ENCODE measurements around the gene CDX1. TPM values are rescaled to one million over a fixed set of nuclear protein-coding genes. Genes with fewer than 3 reads are reported as not detected.

Gene CDX1
- polyA plus RNA-seq, 3 donors = 0.69 to 1.0 (median 0.75) TPM

DNA sequence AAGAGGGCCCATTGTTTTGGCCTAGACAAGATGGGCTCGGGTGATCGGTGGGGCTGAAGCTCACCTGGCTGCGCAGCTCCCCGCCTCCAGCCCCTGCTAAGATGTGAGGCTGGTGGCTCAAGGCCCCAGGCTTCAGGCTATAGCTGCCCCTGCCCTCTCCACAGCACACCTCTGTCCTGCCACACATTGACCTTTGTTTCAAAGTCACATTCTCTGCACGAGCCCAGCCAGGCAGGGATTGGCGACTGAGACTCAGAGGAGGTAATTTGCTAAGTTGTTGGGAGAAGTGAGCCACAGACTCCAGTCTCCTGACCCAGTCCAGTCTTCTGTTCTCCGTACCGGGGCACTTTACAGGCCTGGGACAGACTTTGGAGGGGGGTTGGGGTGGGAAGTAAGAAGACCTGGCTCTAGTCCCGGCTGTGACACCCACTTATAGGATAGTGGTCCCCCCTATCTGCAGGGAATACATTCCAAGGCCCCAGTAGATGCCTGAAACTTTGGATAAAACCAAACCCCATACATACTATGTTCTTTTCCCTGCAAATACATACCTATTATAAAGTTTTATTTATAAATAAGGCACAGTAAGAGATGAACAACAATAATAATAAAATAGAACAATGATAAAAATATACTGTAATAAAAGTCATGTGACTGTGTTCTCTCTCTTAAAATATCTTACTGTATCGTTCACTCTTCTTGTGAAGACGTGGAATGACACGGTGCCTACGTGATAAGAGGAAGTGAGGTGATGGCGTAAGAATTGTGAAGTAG lies 24.2 kb upstream of the CDX1 start:
- no peak for DNase-seq (ENCODE audit: extremely low read depth in 1 of 11, low read depth in 9 of 11, low spot score in 4 of 11)

DNA sequence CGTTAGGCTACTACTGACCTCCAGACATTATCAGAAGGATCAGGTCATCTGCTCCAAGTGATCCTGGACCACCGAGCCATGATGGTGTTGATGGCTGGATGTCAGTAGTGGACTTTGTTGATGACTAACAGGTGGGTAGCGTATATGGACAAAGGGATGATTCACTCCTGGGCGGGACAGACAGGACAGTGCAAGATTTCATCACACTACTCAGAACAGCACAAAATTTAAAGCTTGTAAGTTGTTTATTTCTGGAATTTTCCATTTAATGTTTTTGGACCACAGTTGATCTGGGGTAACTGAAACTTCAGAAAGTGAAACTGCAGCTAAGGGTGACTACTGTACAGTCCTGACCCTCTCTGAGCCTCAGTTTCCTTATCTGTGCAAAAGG lies 23.6 kb upstream of the CDX1 start:
- no peak for DNase-seq (ENCODE audit: extremely low read depth in 1 of 11, low read depth in 9 of 11, low spot score in 4 of 11)

DNA sequence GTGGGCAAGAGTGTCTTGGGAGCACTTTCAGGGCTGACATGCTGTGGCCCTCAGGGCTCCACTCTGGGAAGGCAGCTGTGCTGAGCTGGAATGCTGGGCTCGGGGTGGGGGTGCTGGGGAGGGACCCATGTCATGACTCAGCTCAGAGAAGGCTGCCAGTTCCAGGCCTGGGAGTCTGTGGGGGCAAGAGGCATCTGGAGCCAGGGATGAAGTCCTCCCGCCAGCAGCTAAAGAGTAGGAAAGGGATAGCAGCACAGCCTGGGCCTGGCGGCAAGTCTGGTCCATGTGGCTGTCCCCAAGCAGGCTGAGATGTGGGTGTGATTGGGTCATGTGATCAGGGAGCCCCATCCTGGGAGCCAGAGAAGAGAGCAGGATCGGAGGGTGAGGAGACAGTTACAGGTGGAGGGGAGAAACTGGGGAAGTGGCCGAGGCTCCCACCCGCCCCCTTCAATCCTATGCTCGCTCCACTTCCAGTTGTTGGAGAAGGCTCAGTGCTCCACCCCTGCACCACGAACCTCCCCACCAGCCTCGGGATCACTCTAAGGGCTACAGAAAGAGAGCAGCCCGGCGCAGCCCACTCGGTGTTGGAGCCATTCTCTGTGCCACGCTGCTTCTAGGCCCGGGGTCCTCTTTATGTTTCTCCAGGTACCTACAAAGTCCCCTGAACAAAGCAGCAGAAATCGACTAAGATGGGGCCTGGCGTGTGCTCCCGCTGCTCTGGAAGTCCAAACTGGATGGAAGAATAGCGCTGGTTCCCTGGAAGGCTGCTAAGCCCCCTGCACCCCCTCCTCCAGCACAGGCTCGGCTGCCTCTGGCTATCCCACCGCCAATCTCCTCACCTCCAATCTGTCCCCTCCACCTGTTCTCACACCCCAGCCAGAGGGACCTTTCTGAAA lies 23.0 kb upstream of the CDX1 start:
- no peak for DNase-seq (ENCODE audit: extremely low read depth in 1 of 11, low read depth in 9 of 11, low spot score in 4 of 11)

DNA sequence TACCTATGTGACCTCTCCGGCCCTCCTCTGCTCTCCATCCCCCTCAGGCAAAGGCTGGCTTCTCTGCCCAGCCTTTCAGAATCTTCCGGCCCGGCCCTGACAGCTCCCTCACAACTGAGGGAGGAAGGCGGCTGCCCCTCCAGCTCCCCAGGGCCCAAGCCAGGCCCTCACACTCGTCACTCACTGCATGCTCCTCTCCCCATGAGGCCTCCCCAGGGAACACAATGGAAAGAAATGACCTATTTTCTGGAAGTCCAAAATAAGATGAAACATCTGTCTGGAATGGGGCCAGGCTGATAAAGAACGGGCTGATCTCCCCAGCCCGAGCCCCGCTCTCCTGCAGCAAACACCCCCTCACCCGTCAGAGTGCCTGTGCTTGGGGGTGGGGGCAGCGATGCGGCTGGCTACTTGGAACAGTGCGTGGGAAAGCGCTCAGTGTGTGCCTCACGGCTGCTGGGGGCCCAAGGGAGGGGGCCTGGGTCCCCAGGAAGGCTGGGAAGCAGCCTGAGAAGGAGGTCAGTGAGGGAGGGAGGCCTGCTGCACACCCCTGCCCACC lies 22.3 kb upstream of the CDX1 start:
- DNase-seq (ENCODE audit: extremely low read depth in 1 of 11, low read depth in 9 of 11, low spot score in 4 of 11) = peak in 3 of 11 donors; percentile 68 to 74 (median 69)

DNA sequence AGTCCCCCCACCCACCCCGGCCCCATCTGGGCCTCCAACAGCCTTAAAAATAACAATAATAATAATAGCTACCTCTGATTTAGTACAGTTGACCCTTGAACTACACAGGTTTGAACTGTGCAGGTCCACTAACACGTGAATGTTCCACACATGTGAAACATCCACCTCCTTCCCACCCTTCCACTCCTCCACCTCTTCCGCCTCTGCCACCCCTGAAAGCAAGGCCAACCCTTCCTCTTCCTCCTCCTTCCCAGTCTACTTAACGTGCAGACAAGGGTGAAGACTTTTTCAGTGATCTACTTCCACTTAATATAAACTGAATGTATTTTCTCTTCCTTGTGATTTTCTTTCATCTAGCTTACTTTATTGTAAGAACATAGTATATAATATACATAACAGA lies 21.7 kb upstream of the CDX1 start:
- no peak for DNase-seq (ENCODE audit: extremely low read depth in 1 of 11, low read depth in 9 of 11, low spot score in 4 of 11)

DNA sequence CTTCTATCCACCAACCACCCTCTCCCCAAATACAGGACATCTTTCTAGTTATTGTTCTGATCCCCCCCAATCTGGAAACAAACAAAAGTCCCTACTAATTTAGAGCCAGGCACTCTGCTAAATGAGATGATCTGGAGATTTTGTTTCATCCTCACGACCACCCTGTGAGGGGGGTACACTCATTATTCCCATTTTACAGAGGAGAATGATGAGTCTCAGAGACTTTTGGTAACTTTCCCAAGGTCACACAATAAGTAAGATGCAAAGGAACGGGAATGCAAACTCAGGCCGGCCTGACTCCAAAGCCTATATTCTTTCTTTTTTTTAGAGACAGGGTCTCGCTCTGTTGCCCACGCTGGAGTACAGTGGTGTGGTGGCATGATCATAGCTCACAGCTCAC lies 20.3 kb upstream of the CDX1 start:
- DNase-seq (ENCODE audit: extremely low read depth in 1 of 11, low read depth in 9 of 11, low spot score in 4 of 11) = no peak

DNA sequence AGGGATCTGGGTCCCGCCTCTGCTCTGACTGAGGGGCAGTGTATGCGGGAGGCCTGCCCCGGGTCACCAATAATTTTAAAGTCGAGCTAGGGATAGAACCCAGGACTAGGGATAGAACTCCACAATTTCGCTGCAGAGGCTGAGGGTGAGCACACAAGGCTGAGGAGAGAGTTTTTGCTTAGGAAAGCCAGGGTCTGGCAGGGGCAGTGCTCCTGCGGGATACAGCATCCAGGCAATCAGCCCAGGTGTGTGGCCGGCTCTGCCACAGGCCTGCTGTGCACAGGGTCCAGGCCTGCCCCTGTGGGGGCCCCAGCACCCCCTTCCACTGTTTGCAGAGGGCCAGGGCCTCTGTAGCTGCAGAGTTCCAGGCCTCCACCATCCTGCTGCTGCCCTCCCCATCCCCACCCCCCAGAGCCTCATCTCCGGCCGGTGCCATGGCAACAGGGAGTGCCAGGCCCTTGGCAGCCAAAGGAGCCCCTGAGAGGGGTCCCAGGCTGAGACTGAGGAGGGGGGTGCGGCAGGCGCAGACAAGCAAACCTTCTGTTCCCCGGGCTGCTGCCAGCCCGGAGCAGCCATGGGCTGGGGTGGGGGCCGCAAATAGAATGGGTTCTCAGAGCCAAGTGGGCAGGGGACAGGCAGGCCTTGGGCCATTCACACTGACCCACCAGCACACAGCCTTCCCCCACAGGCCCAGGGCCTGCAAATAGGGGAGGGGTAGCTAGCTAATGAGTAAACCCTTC lies 19.5 kb upstream of the CDX1 start:
- DNase-seq (ENCODE audit: extremely low read depth in 1 of 11, low read depth in 9 of 11, low spot score in 4 of 11) = no peak

DNA sequence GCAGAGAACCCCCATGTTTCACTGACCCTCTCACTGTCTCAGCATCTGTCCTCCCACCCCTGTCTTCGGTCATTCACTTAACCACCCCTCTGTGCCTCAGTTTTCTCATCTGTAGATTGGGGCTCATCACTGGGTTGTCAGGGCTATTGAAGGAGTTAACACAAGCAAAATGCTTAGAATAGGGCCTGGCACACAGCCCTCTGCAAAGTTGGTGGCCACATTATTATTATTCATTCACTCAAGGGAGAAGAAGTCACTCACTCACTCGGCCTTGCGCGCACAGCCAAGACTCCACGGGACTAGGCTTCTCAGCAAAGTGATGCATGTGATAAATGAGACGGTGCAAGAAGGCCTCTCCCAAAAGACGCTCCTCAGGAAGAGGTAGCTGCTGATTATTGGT lies 18.9 kb upstream of the CDX1 start:
- DNase-seq (ENCODE audit: extremely low read depth in 1 of 11, low read depth in 9 of 11, low spot score in 4 of 11) = no peak

DNA sequence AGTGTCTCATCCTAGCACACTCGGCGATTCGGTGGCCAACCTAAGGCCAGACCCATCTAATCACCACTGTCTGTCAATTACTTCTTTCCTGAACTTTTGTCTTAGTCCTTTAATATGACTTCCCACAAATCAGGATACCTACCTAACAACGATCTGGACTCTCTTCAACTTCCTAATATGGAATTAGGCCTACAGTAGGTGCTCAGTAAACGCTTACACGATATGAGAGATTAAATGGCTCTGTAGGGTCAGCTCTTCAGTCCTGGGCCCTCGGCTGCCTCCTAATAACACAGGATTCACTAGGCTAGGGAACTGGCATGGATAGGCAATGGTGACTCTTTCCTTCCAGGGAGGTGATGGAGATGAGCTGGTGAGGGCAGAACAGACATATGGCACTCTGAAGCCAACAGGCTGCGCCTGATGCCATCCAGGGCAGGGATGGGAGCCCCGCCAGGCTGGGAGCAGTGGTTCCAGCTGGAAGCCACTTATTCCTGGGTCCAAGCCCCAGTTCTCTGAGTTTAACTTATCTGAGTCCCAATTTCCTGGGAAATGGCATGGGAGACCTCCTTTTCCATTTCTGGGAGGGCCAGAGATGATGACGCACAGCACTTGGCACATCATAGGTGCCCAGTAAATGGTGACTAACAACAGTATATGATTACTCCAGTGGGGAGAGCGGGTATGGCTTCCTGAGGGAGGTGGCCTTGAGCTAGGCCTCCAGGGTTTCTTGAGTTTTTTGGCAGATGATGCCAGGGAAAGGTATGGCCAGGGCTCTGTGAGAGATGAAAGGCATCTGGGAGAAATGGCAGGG lies 18.3 kb upstream of the CDX1 start:
- no peak for DNase-seq (ENCODE audit: extremely low read depth in 1 of 11, low read depth in 9 of 11, low spot score in 4 of 11)

DNA sequence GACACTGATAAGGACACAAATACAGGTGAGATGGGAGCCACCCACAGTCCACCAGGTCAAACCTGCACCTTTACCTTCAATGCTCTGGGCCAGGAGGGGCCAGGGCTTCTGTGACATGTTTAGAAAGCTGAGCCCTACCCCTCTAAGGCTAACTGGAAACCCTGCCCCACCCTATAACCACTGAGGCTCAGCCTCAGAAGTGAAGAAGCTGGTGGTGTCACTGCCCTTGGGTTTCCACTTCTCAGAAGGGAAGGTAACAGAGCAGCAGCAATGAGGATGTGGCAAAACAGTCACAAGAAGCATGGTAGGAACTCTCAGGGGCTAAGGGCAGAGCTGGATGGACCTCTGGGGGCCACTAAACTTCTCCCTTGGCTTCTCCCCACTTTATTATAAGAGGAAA lies 17.0 kb upstream of the CDX1 start:
- no peak for DNase-seq (ENCODE audit: extremely low read depth in 1 of 11, low read depth in 9 of 11, low spot score in 4 of 11)

DNA sequence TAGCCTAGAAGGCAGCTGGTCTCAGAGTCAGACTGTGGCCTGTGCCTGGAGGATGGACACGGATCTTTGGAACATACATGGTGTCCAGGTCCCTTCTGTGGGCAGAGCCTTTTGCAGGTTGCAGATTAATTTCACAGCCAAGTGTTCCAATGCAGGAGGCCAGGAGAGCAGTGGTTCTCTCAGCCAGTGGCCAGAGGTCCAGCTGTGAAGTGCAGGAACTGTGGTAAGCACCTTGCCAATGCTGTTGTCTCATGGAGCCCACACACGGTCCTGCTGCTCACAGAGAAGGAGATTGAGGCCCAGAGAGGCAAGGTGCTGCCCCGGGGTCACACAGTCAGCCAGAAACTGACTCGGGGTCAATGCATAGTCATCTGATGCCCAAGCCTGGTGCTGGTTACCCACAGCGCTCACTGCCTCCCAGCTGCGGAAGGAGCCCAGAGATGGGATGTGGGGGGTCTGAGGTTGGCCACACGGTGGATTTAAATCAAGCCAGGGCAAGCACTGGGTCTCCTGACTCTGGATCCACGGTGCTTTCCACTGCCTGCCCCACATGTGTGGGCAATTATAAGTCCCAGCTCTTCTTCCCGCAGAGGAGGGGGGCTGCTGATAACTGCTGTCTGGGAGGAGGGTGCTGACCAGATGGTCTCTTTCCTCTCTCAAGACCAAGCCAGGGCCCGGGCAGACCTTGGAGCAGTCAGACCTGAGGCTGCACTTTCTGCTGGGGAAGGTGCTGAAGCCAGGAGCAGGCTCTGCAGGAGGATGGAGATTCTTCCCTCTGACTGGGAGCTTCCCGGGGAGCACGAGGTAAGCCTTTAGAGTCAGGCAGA lies 13.7 kb upstream of the CDX1 start:
- DNase-seq (ENCODE audit: extremely low read depth in 1 of 11, low read depth in 9 of 11, low spot score in 4 of 11) = no peak

DNA sequence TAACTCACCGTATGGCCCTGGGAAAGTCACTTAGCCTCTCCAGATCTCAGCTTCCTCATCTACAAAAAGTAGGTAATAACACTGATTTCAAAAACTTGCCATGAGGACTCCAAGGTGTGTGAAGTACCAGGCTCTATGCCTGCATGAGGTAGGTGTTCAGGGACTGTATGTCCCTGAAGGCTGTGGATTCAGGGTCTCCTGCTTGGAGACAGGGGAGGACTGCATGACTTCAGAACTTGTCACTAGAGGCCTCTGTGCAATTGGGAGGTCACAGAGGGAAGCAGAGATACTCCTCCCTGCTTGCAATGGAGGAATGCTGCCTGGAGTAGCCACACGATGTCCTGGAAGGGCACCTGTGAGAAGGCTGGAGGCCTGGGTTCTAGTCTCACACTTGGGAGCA lies 13.1 kb upstream of the CDX1 start:
- DNase-seq (ENCODE audit: extremely low read depth in 1 of 11, low read depth in 9 of 11, low spot score in 4 of 11) = no peak

DNA sequence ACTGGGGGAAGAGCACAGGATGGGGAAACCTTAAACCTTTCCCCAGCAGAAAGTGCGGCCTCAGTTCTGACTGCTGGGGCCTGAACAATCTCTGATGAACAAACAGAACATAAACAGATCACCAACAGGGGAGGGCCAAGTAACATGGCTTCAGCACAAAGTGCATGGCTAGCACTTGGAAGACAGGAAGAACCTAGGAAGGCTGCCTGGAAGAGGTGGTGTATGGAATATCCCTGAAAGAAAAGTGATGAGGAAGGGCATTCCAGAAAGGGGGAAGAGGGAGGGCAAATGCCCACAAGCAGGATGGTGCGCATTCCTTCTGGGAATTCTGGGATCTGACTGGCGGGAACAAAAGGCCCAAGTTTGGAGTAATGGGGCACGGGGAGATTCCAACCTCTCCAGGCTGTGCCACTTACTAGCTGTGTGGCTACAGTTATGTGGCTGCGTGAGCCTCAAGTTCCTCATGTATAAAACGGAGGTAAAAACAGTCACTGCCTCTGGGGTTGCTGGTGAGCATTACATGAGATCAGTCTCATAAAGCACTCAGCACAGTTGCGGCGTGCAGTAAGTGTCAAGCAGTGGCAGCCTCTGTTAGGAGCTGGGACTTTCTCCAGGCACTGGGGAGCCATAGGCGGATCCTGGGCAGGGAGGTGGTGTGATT lies 12.5 kb upstream of the CDX1 start:
- DNase-seq (ENCODE audit: extremely low read depth in 1 of 11, low read depth in 9 of 11, low spot score in 4 of 11) = no peak

DNA sequence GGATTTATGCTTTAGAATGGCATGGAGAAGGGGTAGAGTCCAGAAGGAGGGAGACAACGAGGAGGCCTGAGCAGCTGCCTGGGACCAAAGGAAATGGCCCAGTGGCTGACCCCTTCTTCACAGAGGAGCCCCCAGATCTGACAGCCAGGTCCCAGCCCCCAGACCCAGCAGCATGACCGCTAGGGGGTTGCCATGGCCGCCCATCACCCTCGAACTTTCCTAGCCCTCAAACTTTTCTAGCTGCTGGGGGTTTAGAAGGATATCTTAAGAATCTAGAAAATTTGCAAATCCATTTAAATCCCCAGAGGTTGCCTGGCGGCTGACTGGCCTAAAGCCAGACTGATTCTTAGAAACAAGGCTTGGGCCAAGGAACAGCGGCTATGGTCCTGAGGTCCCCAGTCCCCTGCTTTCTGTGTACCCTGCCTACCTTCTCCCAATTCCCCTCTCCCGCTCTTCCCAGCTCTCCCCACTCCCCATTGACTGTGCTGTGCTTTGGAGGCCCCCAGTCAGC lies 11.9 kb upstream of the CDX1 start:
- DNase-seq (ENCODE audit: extremely low read depth in 1 of 11, low read depth in 9 of 11, low spot score in 4 of 11) = no peak

DNA sequence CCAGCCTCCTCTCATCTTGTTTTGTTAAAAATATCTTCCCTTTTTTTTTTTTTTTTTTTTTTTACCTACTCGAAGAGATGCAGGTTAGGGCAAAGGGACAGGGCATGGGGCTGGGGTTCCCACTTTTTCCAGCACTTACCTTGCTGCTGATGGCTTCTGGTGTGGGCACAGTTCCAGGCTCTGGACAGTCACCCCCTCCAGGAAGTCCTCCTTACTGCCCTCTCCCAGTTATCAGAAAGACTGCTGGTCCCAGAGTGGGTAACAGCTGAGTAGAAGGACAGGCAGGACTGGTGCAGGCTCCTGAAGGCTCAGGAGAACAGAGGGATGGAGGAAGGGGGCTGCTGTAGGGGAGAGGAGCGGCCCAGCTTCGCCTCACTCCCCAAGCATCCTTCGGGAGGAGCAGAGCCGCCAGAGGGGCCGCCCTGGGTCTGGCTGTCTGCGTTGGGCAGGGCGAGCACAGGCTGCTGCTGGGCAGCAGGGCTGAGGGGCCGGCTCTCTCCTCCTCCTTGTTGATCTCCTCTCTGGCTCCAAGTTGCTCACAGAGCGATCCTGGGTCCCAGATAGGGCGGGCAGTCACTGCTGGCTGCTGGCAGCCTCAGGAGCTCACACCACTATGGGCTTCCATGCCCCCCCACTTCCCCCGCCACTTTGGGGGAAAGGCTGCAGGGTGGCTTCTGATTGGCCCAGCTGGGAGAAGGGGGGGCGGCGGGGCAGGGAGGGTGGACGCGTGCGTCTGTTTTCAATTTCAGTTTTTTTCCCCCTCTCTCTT lies 11.1 kb upstream of the CDX1 start, which contains the start of gene PDGFRB:
TSS of gene PDGFRB (minus strand) at position 588 of the 769 bp plus-strand sequence. CDS start 18,798 bp downstream, outside the sequence.
- peak in 6 of 11 donors; percentile 67 to 82 (median 76) for DNase-seq (ENCODE audit: extremely low read depth in 1 of 11, low read depth in 9 of 11, low spot score in 4 of 11)

DNA sequence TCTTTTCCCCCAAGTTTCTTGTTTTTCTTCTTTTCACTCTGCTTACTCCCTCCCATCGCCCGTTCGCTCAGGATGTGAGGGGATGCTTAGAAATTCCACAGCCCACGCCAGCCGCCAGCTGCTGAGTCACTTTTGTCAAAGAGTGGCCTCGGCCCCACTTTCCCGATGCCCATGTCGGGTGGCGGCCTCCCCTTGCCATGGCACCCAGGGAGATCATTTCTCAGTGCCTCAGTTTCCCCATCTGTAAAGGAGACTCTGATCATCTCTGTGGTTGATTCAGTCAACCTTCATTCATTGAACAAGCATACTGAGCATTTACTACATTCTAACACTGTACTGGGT lies 10.6 kb upstream of the CDX1 start:
- no peak for DNase-seq (ENCODE audit: extremely low read depth in 1 of 11, low read depth in 9 of 11, low spot score in 4 of 11)

Data from renal cortex interstitium (tissue), 11 donors.